DMS114 treated with DMSO at 0.1 percent for 48 hours (cell line): ENCODE data around the gene SMIM11.
"Not testable (repeated sequence)": the region's sequence is repeated elsewhere in the genome, so short reads cannot be mapped to it uniquely, and the experiment has no call there.

Experiments
- DNase-seq: peaks from one replicate; lab custom pipeline; 2025; ENCODE audit not compliant: unreplicated experiment; lab: John Stamatoyannopoulos, UW

Gene SMIM11

GRCh38 chr21:34407294-34407693 lies 32.0 kb downstream of the SMIM11 start:
- DNase-seq: not testable (repeated sequence)

GRCh38 chr21:34417448-34418077 lies 42.3 kb downstream of the SMIM11 start:
- DNase-seq: not testable (repeated sequence)

- not testable (repeated sequence) for DNase-seq
These were observed 48.5 kb downstream of the SMIM11 start, which contains the start of gene SMIM34 for GRCh38 chr21:34423805-34424204. Gene SMIM34 (minus strand): TSS chr21:34423951. CDS start chr21:34423839, 112 bp downstream.

- not testable (repeated sequence) for DNase-seq
These were observed 52.0 kb downstream of the SMIM11 start for GRCh38 chr21:34427339-34427738.

- DNase-seq: not testable (repeated sequence)
These were observed 53.1 kb downstream of the SMIM11 start for GRCh38 chr21:34428441-34428840.

GRCh38 chr21:34429710-34430109 lies 54.4 kb downstream of the SMIM11 start:
- DNase-seq: not testable (repeated sequence)
